NCI-H2029 (cell line): ENCODE data around the gene SATL1.
"Not testable (repeated sequence)": the region's sequence is repeated elsewhere in the genome, so short reads cannot be mapped to it uniquely, and the experiment has no call there.

ENCODE experiments used
- DNase-seq: peaks from one replicate; lab custom pipeline; 2025; lab: John Stamatoyannopoulos, UW

The SATL1 gene, protein sequence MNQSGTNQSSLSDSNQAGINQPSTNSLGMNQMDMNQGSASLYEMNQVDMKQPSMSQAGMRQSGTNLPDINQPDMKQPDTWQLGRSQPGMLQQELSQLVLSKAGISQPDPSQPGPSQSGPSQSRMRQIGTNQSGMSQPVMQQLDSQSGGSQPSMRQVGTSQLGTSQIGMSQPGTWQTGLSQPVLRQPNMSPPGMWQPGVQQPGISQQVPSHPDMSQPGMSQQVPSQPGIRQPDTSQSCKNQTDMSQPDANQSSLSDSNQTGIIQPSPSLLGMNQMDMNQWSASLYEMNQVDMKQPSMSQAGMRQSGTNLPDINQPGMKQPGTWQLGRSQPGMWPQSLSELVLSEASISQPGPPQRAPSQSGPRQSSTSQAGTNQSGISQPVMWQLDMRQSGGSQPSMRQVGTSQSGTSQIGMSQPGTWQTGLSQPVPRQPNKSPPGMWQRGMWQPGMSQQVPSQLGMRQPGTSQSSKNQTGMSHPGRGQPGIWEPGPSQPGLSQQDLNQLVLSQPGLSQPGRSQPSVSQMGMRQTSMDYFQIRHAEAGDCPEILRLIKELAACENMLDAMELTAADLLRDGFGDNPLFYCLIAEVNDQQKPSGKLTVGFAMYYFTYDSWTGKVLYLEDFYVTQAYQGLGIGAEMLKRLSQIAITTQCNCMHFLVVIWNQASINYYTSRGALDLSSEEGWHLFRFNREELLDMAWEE

DNA sequence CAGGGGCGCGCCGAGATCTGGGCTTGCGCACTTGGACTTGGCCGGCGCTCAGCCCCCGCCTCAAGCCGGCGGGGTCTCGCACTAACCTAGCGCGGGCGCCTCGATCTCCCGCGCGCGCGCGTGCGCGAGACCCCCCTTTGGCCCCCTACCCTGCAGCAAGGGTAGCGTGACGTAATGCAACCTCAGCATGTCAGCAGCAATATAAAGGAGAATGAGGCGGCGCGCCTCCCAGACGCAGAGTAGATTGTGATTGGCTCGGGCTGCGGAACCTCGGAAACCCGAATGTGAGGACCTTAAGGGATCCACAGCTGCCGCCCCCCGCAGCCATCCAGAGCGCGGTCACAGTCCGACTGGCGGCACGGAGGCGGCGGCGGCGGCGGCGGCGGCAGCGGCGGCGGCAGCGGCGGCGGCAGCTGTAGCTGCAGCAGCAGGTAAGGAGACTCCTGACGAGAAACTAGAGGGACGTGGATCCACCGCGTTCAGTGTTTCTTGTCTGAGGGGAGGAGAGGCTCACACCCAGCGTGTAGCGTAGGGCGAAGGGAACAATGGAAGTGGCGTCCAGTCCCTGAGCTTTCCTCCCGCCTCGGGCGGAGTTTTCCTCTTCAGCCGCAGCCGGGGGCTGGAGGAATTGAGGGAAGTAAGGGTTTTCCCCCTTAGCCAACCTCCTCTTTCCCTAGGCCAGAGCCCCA is at the start of gene SATL1, which contains the start of gene ZNF711:
Gene SATL1, minus strand, starts transcription at position 19 of the 689 bp plus-strand sequence. CDS start 134,811 bp downstream, outside the sequence.
Gene ZNF711, plus strand, starts transcription at position 231 of the 689 bp plus-strand sequence. CDS start 3,582 bp downstream, outside the sequence.
- DNase-seq = peak; percentile 44

DNA sequence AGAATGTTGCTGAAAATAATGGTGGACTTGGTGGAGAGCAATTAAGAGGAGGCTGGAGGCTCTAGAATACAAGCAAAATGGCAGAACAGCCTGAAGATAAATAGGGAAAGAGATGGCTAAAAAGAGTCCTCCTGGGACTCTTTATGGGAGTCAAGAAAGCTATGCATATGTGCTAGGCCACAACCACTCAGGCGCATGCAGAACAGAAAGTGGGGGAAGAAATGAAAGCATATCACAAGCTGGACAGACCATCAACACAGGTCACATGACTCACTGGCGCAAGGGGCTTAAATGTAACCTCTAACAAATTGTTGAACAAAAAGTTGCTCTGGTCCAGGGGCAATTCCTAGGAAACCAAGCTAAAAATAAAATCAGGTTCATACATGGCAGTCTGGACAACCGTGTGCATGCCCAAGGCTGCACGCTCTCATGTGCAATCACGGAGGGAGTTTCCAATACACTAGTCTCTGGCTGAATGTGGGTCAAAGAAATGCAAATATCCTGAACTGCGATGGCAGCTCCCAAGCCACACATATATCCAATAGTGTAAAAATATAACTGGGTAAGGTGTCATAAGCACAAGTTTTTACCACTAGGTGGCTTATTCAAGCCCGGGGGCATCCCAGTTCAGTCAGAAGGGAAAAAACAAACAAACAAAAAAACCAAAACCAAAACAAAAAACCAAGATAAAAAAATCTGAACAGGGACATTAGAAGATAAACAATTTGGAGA is 45.6 kb upstream of the SATL1 start:
- no peak for DNase-seq

GRCh38 chrX:85285286-85285685 is 41.7 kb upstream of the SATL1 start:
- not testable (repeated sequence) for DNase-seq

- DNase-seq = no peak
Measured at GRCh38 chrX:85244450-85245211, 1.1 kb upstream of the SATL1 start.

GRCh38 chrX:85243155-85243554 is 424 bp downstream of the SATL1 start:
- no peak for DNase-seq

- DNase-seq = no peak
Measured at GRCh38 chrX:85223359-85223758, 20.2 kb downstream of the SATL1 start.

- DNase-seq = no peak
Measured at GRCh38 chrX:85221361-85221760, 22.2 kb downstream of the SATL1 start.

- no peak for DNase-seq
Measured at GRCh38 chrX:85215946-85216345, 27.6 kb downstream of the SATL1 start.

DNA sequence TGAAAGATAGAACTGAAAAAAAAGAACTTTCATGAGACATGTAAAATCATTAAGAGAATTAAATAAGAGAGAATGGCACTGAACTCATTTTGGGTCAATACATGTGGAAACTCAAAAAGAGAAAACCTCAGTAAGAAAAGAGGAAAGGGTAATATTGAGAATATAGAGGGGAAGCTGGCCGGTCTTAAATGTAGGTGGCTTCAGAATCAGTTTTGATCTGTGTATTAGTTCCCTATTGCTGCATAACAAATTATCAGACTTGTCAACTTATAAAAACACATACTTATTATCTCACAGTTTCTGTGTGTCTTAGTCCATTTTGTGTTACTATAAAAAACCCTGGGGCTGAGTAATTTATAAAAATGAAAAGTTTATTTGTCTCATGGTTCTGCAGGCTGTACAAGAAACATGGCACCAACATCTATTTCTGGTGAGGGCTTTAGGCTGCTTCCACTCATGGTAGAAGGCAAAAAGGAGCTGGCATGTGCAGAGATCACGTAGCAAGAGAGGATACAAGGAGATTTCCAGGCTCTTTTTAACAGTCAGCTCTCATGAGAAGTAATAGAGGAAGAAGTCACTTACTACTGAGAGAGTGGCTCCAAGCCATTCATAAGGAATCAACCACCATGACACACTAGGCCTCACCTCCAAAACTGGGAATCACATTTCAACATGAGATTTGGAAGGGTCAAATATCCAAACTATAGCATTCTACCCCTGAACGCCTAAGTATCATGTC is 29.6 kb downstream of the SATL1 start:
- no peak for DNase-seq

DNA sequence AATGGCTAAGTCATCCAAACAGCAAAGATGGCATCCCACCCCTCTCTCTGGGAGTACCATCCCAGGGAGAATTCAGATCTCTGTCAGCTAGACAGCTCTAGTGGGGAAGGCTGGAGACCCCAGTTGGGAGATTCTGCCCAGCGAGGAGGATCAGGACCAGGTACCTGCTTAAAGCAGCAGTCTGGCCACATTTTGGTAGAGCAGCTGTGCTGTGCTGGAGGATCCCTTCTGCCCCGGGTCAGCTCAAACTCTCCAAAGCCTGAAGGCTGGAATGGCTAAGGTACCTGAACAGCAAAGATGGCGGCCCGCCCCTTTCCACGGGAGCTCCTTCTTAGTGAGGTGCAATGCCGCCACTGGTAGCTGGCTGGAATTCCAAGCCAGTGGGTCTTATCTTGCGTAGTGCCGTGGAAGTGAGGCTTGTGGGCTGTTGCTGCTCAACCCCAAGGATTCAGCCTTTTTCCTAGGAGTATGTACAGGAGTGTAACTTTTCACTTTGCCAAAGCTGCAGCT is 40.1 kb downstream of the SATL1 start:
- no peak for DNase-seq

DNA sequence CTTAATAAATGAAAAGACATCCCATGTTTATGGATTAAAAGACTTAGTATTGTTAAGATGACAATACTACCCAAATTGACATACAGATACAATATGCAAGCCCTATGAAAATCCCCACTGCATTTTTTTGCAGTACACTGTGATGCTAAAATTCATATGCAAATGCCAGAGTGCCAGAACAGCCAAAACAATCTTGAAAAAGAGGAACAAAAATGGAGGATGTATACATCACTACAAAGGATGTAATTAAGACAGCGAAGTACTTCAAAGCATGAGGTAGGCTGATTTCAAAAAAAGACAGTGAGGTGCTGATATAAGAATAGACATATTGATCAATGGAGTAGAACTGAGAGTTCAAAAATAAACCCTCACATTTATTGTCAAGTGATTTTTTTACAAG is 47.3 kb downstream of the SATL1 start:
- DNase-seq = no peak

DNA sequence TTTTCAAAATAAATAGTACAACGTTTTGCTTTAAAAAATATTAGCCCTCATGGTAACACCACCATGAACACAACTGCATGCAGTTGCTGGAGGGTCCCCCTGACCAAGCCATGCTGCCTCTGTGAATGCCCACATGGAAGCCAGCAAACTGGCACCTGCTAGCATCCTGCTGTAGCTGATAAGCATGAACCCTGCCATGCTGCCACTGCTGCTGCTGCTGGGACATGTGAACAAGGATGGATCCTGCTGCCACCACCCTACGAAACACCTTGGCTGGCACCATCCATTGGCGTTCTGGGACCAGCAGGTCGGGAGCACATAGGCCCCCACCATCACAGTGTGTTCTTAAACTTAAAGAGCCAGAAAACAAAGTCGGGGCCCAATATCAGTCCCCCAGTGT is 83.9 kb downstream of the SATL1 start:
- no peak for DNase-seq

GRCh38 chrX:85140964-85141363 is 102.6 kb downstream of the SATL1 start:
- no peak for DNase-seq

- DNase-seq = no peak
Measured at GRCh38 chrX:85139422-85139821, 104.2 kb downstream of the SATL1 start.

- no peak for DNase-seq
Measured at GRCh38 chrX:85136409-85136808, 107.2 kb downstream of the SATL1 start.

GRCh38 chrX:85115252-85115651 is 128.3 kb downstream of the SATL1 start:
- DNase-seq = peak; percentile 6

- no peak for DNase-seq
Measured at GRCh38 chrX:85114776-85115175, 128.8 kb downstream of the SATL1 start.

DNA sequence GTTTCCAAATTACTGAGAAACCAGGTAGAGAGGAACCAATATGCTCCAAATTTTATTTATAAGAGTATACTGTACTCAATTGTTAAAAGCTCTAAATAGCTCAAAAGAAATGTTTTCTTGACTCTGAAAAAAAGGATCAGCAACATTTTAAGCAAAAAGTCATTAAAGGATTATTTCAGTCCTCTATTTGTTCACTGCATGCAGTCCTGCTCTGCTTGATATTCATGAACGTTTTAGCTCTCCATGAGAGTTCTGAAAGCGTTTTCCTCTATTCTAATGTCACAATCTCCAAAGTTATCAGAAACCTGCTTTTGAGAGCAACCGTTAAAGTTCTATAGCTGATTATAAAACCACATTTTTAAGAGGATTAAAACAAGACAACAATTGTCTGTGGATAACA is 129.4 kb downstream of the SATL1 start:
- DNase-seq = no peak

DNA sequence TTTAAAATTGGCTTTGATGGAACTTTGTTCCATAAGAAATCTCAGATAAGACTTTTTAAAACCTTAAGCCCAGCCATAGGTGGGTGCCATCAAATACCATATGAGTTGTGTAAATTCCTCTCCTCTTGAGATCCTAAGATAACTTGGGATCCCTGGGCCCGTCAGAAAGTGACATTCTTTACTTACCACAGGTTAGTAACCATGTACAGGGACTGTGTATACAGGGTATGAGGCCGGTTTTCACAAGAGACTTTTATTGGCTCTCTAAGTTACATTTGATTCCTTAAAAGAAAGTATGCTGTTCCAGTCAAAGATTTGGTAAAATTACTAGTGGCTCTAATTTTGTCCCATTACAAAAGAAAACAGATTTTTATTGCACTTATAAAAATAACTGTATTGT is 129.8 kb downstream of the SATL1 start:
- no peak for DNase-seq

DNA sequence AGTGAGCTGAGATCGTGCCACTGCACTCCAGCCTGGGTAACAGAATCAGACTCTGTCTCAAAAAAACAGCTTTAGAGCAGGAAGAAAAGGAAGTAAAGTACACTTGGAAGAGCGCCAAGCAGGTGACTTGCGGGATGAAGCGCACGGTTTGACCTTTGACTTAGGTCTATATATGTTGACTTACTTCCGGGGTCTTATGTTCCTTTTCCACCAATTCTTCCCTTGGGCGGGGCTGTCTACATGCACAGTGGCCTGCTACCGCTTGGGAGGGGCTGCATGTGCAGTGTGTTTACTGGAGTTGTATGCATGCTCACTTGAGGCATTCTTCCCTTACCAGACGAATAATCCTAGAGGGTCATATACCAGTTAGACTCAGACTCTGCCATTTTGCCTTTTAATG is 131.3 kb downstream of the SATL1 start:
- no peak for DNase-seq
